ENCODE measurements around the gene S100PBP. TPM values are rescaled to one million over a fixed set of nuclear protein-coding genes. Genes with fewer than 3 reads are reported as not detected.

Gene S100PBP
- total and polyA plus RNA-seq, 9 of the 15 experiments (the other 6 are each of a cell fraction or from before 2014, with no cell fraction given) = 22.9 to 60.2 (median 32.9) TPM

DNA sequence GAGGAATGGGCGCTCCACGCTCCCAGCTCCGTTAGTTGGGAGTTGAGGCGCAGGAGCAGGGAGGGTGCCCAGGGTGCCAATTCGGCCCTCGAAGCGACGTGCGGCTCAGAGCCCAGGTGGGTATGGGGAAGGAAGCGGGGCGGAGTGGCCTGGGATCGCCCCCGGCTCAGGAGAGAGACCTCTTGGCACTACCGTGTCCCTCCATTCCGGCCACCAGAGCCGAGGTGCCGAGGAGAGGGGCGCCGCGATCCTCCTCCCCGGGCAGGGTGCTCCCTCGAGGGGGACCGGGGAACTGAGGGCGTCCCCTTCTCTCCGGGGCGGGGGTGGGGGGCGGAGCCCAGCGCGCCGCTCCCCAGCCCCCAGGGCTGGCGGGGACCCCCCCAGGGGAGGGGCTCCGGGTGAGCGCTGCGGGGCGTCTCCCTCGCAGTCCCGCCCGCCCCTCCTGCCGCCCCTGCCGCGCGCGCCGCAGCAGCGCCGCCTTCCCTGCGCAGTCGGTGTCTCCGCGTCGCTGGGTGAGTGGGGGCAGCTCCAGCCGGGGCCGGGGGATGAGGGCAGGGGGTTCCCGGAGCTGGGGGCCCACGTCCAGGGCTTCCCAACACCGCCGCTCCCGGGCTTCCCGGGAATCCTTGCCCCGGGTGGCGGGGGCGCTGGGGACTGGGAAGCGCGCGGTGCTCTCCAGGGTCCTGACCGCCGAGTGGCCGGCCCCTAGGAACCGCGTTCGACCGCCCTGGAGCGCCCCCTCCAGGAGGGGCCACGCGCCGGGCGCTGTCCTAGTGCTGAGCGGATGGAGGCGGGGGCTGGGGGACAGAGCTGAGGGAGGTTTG, 68.8 kb downstream of the S100PBP start, which contains the start of gene HPCA (continued):
- TF ChIP-seq, protein P1, sequence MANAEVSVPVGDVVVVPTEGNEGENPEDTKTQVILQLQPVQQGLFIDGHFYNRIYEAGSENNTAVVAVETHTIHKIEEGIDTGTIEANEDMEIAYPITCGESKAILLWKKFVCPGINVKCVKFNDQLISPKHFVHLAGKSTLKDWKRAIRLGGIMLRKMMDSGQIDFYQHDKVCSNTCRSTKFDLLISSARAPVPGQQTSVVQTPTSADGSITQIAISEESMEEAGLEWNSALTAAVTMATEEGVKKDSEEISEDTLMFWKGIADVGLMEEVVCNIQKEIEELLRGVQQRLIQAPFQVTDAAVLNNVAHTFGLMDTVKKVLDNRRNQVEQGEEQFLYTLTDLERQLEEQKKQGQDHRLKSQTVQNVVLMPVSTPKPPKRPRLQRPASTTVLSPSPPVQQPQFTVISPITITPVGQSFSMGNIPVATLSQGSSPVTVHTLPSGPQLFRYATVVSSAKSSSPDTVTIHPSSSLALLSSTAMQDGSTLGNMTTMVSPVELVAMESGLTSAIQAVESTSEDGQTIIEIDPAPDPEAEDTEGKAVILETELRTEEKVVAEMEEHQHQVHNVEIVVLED (CRISPR knock-in tag; IDR thresholded peaks at IDR 0.05) = peak; percentile 37; the same call in 1 of the 2 replicates
- TF ChIP-seq ZBTB1 (CRISPR knock-in tag; IDR thresholded peaks at IDR 0.05; ENCODE audit: borderline replicate concordance, low read depth) (peak; percentile 98), BRCA1 (IDR thresholded peaks at IDR 0.05) (no peak), BRCA1 (CRISPR knock-in tag; IDR thresholded peaks at IDR 0.05) (peak; percentile 97), SETDB1 (IDR thresholded peaks at IDR 0.05; ENCODE audit: low read length) (no peak), MEF2D (tag; conservative IDR thresholded peaks at IDR 0.05; ENCODE audit: low read depth) (no peak), FOXJ3 (CRISPR knock-in tag; IDR thresholded peaks at IDR 0.05) (peak; percentile 86), RBBP5 (IDR thresholded peaks at IDR 0.05; ENCODE audit: borderline replicate concordance, insufficient read depth, low read length, poor library complexity, severe bottlenecking) (no peak), ZNF717 (CRISPR knock-in tag; IDR thresholded peaks at IDR 0.05) (no peak), CTBP1 (IDR thresholded peaks at IDR 0.05; ENCODE audit: borderline replicate concordance) (peak; percentile 59; the same call in 1 of the 2 replicates), FOS (IDR thresholded peaks at IDR 0.05; ENCODE audit: extremely low read depth, insufficient read length) (no peak), XRCC5 (IDR thresholded peaks at IDR 0.05; ENCODE audit: low read depth, low read length) (peak; percentile 98), POLR2H (tag; IDR thresholded peaks at IDR 0.05; ENCODE audit: low read depth) (no peak), NR1H2 (CRISPR knock-in tag; IDR thresholded peaks at IDR 0.05) (peak; percentile 99), TAF15 (IDR thresholded peaks at IDR 0.05; ENCODE audit: low read depth, low read length) (no peak), SAFB (IDR thresholded peaks at IDR 0.05; ENCODE audit: borderline replicate concordance, low read depth, low read length) (0 out of 2 replicates have a peak, but pooled peaks have one; percentile 50)
- TF ChIP-seq, protein P2, sequence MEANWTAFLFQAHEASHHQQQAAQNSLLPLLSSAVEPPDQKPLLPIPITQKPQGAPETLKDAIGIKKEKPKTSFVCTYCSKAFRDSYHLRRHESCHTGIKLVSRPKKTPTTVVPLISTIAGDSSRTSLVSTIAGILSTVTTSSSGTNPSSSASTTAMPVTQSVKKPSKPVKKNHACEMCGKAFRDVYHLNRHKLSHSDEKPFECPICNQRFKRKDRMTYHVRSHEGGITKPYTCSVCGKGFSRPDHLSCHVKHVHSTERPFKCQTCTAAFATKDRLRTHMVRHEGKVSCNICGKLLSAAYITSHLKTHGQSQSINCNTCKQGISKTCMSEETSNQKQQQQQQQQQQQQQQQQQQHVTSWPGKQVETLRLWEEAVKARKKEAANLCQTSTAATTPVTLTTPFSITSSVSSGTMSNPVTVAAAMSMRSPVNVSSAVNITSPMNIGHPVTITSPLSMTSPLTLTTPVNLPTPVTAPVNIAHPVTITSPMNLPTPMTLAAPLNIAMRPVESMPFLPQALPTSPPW (CRISPR knock-in tag; IDR thresholded peaks at IDR 0.05) = peak; percentile 91
- TF ChIP-seq, protein P3, sequence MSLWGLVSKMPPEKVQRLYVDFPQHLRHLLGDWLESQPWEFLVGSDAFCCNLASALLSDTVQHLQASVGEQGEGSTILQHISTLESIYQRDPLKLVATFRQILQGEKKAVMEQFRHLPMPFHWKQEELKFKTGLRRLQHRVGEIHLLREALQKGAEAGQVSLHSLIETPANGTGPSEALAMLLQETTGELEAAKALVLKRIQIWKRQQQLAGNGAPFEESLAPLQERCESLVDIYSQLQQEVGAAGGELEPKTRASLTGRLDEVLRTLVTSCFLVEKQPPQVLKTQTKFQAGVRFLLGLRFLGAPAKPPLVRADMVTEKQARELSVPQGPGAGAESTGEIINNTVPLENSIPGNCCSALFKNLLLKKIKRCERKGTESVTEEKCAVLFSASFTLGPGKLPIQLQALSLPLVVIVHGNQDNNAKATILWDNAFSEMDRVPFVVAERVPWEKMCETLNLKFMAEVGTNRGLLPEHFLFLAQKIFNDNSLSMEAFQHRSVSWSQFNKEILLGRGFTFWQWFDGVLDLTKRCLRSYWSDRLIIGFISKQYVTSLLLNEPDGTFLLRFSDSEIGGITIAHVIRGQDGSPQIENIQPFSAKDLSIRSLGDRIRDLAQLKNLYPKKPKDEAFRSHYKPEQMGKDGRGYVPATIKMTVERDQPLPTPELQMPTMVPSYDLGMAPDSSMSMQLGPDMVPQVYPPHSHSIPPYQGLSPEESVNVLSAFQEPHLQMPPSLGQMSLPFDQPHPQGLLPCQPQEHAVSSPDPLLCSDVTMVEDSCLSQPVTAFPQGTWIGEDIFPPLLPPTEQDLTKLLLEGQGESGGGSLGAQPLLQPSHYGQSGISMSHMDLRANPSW (CRISPR knock-in tag; IDR thresholded peaks at IDR 0.05) = peak; percentile 89; the same call in 1 of the 2 replicates
- TF ChIP-seq, protein P4, sequence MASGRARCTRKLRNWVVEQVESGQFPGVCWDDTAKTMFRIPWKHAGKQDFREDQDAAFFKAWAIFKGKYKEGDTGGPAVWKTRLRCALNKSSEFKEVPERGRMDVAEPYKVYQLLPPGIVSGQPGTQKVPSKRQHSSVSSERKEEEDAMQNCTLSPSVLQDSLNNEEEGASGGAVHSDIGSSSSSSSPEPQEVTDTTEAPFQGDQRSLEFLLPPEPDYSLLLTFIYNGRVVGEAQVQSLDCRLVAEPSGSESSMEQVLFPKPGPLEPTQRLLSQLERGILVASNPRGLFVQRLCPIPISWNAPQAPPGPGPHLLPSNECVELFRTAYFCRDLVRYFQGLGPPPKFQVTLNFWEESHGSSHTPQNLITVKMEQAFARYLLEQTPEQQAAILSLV (tag; IDR thresholded peaks at IDR 0.05) = 0 out of 2 replicates have a peak, but pooled peaks have one; percentile 36
- TF ChIP-seq, protein P5, sequence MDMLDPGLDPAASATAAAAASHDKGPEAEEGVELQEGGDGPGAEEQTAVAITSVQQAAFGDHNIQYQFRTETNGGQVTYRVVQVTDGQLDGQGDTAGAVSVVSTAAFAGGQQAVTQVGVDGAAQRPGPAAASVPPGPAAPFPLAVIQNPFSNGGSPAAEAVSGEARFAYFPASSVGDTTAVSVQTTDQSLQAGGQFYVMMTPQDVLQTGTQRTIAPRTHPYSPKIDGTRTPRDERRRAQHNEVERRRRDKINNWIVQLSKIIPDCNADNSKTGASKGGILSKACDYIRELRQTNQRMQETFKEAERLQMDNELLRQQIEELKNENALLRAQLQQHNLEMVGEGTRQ (CRISPR knock-in tag; IDR thresholded peaks at IDR 0.05) = peak; percentile 64

Data from K562 (cell line).